GM03348 (cell line): Measurements from ENCODE around the gene TET2.

Source experiments
- DNase-seq: peaks from one replicate; pipeline ENCODE4 v3.0.0; 2012; ENCODE audit warnings: low spot score

Gene TET2

GRCh38 chr4:105146276-105147015 is at the start of gene TET2:
TSS of gene TET2 (plus strand) at chr4:105146876. CDS start at chr4:105233943, 87,067 bp downstream.
- peak; percentile 91 for DNase-seq

GRCh38 chr4:105102016-105102415 is 44.7 kb upstream of the TET2 start:
- no peak for DNase-seq

GRCh38 chr4:105106426-105106825 is 40.2 kb upstream of the TET2 start:
- no peak for DNase-seq

- DNase-seq = no peak
These were observed 39.4 kb upstream of the TET2 start for GRCh38 chr4:105107095-105107856.

GRCh38 chr4:105108971-105109370 is 37.7 kb upstream of the TET2 start:
- no peak for DNase-seq

- no peak for DNase-seq
These were observed 34.4 kb upstream of the TET2 start for GRCh38 chr4:105112274-105112673.

- no peak for DNase-seq
These were observed 32.9 kb upstream of the TET2 start for GRCh38 chr4:105113800-105114199.

GRCh38 chr4:105116616-105117319 is 29.9 kb upstream of the TET2 start:
- DNase-seq = no peak

- no peak for DNase-seq
These were observed 27.3 kb upstream of the TET2 start for GRCh38 chr4:105119356-105119755.

- DNase-seq = no peak
These were observed 26.1 kb upstream of the TET2 start for GRCh38 chr4:105120626-105121025.

- no peak for DNase-seq
These were observed 24.3 kb upstream of the TET2 start for GRCh38 chr4:105122350-105122749.

- DNase-seq = no peak
These were observed 20.1 kb upstream of the TET2 start for GRCh38 chr4:105126311-105127169.

- DNase-seq = no peak
These were observed 19.6 kb upstream of the TET2 start for GRCh38 chr4:105127170-105127445.

GRCh38 chr4:105128208-105128607 is 18.5 kb upstream of the TET2 start:
- no peak for DNase-seq

GRCh38 chr4:105129286-105130040 is 17.2 kb upstream of the TET2 start:
- DNase-seq = no peak

- DNase-seq = no peak
These were observed 15.7 kb upstream of the TET2 start for GRCh38 chr4:105130945-105131344.

GRCh38 chr4:105133976-105134375 is 12.7 kb upstream of the TET2 start:
- DNase-seq = no peak

- no peak for DNase-seq
These were observed 10.9 kb upstream of the TET2 start for GRCh38 chr4:105135785-105136184.

- no peak for DNase-seq
These were observed 9.4 kb upstream of the TET2 start for GRCh38 chr4:105137121-105137875.

GRCh38 chr4:105139646-105140045 is 7.0 kb upstream of the TET2 start:
- DNase-seq = no peak
